Fibroblast of skin of left quadriceps (primary cell): ENCODE measurements around the gene ACTA2.
"Not testable (repeated sequence)": the region's sequence is repeated elsewhere in the genome, so short reads cannot be mapped to it uniquely, and the experiment has no call there.

Source experiments
- DNase-seq, 2 experiments: peaks; one replicate each; pipeline ENCODE4 v3.0.0-alpha.2; 2013; ENCODE audit warnings: low read depth in 2 of 2

Gene ACTA2

DNA sequence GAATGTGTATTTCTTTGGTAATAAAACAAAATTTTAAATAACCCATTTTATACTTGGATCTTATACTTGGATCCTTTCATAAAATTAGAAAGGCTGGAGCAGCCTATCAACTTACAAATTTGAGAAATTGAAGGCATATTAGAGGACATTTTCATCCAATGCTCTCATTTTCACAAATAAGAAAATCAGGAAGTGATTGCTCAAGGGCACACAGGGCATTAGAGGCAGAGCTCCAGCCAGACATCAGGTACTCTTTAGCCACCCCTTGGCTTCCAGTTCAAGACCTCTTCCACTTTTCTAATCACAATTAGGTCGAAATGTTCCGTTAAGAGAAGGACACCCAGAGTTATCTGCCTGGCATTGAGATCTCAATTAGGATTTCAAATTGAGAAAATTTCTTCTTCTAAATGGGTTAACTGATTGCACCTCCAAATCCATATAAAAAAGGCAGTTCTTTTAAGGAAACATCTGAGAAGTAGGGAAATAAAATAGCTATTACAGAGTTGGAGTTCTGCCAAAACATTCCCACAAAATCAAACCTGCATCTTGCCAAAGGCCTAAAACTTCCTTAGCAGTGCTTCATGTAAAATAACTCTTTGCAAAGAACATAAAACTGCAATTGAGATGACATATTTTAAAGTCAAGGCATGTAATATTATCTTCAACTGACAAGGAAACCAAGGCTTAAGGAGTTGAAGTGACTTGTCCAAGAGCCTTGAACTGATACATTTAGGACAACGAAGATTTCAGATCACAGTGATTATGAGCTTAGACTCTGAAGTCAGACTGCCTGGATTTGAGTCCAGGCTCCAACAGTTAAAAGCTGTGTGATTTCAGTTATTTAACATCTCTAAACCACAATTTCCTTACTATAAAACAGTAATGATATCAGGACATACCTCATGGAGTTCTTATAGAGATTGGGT lies 2.4 kb downstream of the ACTA2 start:
- no peak for DNase-seq

DNA sequence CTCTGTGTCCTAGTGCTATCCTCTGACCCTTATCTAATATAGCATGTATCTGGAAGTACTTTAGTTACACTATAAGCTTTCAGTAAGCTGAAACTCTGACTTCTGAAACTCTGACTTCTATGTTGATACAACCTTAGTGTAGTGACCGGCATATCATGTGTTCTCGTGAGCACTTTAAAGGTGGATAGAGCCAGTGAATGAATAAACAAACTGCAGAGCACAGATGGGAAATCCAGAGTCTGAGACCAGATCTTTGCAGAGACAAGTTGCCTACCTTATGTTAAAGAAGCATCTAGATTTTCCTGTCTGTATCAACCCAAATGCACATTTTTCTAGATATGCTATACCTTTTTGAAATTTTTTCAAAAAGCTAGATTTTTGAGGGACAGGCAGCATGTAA lies 3.5 kb downstream of the ACTA2 start:
- DNase-seq = no peak

GRCh38 chr10:88946965-88947590 lies 5.5 kb downstream of the ACTA2 start:
- DNase-seq = no peak

DNA sequence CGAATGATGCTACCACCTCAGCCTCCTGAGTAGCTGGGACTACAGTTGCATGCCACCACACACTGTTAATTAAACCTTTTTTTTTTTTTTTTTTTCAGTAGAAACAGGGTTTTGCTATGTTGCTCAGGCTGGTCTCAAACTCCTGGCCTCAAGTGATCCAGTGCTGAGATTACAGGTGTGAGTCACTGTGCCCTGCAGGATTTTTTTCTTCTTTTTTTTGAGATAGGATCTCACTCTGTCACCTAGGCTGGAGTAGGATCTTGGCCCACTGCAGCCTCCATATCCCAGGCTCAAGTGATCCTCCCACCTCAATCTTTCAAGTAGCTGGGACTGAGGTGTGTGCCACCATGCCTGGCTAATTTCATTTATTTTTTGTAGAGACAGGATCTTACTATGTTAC lies 6.4 kb downstream of the ACTA2 start:
- DNase-seq = no peak

GRCh38 chr10:88944813-88945212 lies 7.8 kb downstream of the ACTA2 start:
- DNase-seq = no peak

- no peak for DNase-seq
Measured at GRCh38 chr10:88943778-88944177, 8.8 kb downstream of the ACTA2 start.

DNA sequence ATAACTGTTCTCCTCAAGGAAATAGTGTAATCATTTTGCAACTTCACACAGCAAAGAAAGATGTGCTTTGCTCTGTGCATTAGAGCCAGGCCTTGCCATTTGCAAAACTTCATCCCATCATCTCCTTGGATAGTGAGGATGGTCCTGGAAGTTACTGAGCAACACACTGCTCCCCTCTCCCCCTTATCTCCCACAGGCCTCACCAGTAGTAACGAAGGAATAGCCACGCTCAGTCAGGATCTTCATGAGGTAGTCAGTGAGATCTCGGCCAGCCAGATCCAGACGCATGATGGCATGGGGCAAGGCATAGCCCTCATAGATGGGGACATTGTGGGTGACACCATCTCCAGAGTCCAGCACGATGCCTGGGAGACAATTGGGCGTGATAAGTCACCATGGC lies 11.5 kb downstream of the ACTA2 start:
- no peak for DNase-seq

DNA sequence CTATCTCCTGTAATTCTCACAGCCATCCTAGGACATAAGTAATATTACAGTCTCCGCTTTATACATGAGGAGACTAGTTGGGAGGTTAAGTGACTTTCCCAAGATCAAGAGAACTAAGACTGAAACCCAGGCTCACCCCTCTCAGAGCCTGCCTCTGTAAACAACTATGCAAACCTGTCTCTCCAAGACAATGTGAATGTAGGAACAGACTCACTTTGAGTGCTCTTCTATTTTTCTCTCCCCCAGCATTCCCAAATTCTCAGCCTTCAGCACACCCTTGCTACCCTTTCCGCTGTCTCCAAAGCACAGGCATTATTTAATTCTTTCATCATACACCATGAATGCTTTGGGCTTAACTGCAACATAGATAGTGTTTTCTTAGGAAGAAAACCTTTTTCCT lies 13.6 kb downstream of the ACTA2 start:
- DNase-seq = no peak

- no peak for DNase-seq
Measured at GRCh38 chr10:88938039-88938438, 14.5 kb downstream of the ACTA2 start.

DNA sequence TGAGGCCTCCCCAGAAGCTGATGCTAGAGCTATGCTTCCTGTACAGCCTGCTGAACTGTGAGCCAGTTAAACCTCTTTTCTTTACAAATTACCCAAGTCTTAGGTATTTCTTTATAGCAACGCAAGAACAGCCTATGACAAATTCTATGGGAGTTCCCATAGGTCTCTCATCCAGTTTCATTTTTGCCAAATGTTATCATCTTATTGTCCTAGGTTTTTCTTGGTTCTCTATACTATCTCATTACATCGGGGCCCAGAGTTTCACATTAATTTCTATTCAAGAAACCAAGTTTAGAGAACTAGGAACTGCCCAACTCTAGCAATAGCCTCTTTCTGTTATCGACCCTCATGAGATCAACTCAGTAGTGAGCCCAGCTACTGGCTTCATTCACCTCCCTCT lies 15.9 kb downstream of the ACTA2 start:
- no peak for DNase-seq

GRCh38 chr10:88934900-88935672 lies 17.5 kb downstream of the ACTA2 start:
- peak; percentile 63 to 65 for DNase-seq

DNA sequence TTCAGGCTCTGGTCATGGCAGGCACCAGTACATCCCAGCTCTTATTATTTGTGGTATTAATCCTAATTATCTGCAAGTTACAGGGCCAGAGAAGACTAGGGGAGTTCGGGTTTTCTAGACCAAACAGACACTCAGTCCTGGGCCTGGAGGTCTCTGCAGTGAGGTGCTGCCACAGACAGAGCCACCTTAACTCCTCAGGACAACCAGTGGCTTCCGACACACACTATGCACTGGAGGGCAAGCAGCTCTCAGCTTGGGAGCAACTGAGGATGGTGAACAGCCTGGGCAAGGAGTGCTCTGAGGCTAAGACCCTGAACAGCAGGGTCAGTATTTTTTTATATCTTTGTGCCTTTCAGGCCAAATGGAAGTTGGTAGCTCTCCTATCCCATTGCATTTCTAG lies 19.0 kb downstream of the ACTA2 start:
- DNase-seq = no peak

- peak; percentile 58 to 61 for DNase-seq
Measured at GRCh38 chr10:88932539-88933256, 19.9 kb downstream of the ACTA2 start.

DNA sequence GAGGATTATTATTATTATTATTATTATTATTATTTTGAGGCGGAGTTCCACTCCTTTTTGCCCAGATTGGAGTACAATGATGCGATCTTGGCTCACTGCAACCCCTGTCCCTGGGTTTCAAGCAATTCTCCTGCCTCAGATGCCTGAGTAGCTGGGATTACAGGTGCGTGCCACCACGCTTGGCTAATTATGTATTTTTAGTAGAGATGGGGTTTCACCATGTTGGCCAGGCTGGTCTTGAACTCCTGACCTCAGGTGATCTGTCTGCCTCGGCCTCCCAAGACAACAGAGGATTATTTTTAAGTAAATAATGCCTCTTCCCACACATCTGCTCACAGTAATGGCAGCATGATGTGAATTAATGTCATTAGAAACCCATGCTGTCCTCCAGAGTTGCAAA lies 20.5 kb downstream of the ACTA2 start:
- not testable (repeated sequence) for DNase-seq

GRCh38 chr10:88931548-88931947 lies 21.0 kb downstream of the ACTA2 start:
- no peak for DNase-seq

DNA sequence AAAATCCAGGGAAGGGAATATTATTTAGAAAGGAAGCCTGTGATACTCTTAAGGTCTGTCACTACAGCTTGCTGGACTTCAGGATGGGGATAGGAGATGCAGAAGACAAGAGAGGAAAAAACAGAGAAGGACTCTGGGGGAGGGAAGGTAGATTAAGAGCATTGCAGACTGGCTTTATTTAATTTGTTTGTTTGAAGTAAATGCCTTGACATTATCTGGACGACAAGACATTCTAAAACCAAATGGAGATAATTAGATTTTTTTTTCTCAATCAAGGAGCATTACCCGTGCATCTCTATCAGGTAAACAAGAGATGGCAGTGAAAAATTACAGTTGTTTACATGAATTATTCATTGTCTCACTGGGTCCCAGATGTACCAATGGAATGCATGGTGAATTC lies 24.3 kb downstream of the ACTA2 start:
- no peak for DNase-seq

DNA sequence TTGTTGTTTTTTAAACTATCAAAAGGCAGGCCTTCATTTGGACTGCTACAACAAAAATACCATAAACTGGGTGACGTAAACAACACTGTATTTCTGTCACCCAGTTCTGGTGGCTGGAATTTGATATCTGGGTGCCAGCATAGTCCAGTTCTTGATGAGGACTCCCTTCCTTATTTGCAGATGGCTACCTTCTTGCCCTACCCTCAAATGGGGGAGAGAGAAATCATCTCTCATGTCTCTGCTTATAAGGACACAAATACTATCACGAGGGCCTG lies 25.2 kb downstream of the ACTA2 start:
- DNase-seq = no peak

- DNase-seq = peak; percentile 94 to 95
Measured at GRCh38 chr10:88926566-88927415, 25.8 kb downstream of the ACTA2 start.

DNA sequence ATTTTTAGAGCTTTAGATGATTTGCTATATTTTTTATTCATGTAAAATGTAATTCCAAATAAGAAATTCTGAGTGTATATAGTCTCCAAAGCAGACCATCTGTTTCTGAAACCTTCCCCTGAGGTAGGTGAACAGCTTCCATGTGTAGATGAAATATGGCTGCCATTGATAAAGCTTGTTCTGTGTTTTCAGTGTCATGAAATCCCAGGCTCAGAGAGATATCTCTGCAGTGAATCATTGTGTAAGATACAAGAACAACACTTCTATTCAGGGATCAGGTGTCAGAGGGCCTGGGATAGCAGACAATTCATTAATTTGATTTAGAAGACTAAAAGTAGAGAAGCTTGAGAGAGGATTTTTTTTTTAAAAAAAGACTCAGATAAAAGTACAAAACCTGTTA lies 29.1 kb downstream of the ACTA2 start:
- DNase-seq = no peak

- DNase-seq = no peak
Measured at GRCh38 chr10:88922041-88922440, 30.5 kb downstream of the ACTA2 start.

- no peak for DNase-seq
Measured at GRCh38 chr10:88920986-88921593, 31.5 kb downstream of the ACTA2 start.
